ENCODE data around the gene NUDCD3.

GRCh38 chr7:44391171-44391570, 99.3 kb downstream of the NUDCD3 start:
- TF ChIP-seq, protein P1, sequence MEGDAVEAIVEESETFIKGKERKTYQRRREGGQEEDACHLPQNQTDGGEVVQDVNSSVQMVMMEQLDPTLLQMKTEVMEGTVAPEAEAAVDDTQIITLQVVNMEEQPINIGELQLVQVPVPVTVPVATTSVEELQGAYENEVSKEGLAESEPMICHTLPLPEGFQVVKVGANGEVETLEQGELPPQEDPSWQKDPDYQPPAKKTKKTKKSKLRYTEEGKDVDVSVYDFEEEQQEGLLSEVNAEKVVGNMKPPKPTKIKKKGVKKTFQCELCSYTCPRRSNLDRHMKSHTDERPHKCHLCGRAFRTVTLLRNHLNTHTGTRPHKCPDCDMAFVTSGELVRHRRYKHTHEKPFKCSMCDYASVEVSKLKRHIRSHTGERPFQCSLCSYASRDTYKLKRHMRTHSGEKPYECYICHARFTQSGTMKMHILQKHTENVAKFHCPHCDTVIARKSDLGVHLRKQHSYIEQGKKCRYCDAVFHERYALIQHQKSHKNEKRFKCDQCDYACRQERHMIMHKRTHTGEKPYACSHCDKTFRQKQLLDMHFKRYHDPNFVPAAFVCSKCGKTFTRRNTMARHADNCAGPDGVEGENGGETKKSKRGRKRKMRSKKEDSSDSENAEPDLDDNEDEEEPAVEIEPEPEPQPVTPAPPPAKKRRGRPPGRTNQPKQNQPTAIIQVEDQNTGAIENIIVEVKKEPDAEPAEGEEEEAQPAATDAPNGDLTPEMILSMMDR (IDR thresholded peaks at IDR 0.05; ENCODE audit: insufficient read depth, low read length, poor library complexity, severe bottlenecking), result no peak
- TF ChIP-seq EZH2phosphoT487 (conservative IDR thresholded peaks at IDR 0.05; ENCODE audit: low read length), result no peak

All from SU-DHL-6 (cell line).